Limb (tissue), 2 donors: Measurements from ENCODE around the gene HPS5.

ENCODE experiments used
- DNase-seq, 2 donors: peaks; one replicate each; pipeline ENCODE4 v3.0.0-alpha.2; 2016; ENCODE audit errors: extremely low spot score in 2 of 2

Gene HPS5

DNA sequence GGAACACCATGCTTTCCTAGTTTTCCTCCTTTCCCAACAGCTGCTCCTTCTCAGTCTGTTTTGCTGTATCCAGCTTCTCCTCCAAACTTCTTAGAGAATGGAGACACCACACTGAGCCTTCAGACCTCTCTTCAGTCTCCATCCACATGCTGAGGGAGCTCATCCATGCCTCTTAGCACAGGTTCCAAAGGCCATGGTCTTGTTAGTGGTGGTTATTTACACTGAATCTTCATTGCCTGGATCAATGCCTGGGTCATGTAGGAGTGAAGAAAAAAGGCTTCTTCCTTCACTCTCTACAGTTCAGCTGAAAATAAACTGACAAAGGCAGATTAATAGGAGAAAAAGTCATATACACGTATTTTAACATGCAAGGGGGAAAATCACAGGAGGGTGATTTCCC, 82.3 kb downstream of the HPS5 start:
- no peak for DNase-seq

DNA sequence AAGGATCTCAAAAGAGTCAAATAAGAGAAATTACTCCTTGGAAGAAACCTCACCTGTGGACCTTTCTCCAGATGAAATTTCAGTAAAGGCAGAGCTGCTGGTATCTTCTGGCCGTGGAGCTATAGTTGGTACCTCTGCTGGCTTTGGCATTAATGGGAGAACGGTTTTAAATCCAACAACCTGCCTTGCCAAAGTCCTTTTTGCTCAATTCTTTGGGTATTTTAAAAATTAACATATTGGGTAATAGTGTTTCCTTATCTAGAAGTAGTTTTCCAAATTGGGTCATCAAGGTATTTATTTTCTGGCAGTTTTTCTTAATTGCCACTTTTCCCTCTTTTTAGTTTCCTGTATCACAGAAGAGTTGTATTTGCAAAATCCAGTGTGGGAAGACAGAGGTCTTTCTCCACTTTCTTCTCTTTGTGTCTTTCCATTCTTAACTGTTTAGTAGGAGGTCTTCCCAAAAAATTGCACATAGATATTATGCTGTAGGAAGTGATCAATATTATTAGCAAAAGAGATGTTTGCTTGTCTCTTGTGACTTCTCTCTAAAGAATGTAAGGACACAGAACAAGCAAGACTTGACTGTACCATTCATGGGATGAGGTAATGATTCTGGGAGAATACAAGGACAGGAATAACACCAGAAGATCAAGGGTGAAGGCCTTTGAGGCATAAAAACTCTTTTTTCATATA, 85.1 kb downstream of the HPS5 start, which contains the start of gene SAA4:
Gene SAA4 (minus strand): TSS at position 139 of the 693 bp plus-strand sequence. CDS start 876 bp downstream, outside the sequence.
- DNase-seq, result no peak

GRCh38 chr11:18235394-18236334, 86.3 kb downstream of the HPS5 start:
- DNase-seq, result no peak

GRCh38 chr11:18233912-18234311, 88.0 kb downstream of the HPS5 start:
- DNase-seq, result no peak

- DNase-seq, result no peak
These were observed 91.1 kb downstream of the HPS5 start for GRCh38 chr11:18230859-18231258.

DNA sequence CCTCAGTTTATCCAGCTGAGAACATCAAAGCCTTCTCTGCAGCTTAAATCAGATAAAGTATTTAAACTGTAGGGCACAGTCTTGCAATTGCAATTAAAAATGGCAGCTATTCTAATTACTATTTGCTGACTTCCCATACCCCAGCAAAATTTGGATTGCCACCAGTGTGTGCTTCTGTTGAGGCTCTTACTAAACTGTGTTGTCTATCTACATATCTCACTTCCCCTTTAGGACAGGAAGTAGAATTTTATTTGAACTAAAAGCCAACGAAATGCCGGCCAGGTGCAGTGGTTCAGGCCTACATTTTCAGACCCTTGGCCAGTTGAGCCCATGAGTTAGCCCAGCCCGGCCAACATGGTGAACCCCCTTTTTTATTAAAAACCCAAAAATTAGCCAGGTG, 92.4 kb downstream of the HPS5 start:
- DNase-seq, result no peak
